ENCODE measurements around the gene PRDM16. TPM values are rescaled to one million over a fixed set of nuclear protein-coding genes. Genes with fewer than 3 reads are reported as not detected.

Gene PRDM16
- total RNA-seq, 1 experiment from 2014 or later = 0.17 TPM

DNA sequence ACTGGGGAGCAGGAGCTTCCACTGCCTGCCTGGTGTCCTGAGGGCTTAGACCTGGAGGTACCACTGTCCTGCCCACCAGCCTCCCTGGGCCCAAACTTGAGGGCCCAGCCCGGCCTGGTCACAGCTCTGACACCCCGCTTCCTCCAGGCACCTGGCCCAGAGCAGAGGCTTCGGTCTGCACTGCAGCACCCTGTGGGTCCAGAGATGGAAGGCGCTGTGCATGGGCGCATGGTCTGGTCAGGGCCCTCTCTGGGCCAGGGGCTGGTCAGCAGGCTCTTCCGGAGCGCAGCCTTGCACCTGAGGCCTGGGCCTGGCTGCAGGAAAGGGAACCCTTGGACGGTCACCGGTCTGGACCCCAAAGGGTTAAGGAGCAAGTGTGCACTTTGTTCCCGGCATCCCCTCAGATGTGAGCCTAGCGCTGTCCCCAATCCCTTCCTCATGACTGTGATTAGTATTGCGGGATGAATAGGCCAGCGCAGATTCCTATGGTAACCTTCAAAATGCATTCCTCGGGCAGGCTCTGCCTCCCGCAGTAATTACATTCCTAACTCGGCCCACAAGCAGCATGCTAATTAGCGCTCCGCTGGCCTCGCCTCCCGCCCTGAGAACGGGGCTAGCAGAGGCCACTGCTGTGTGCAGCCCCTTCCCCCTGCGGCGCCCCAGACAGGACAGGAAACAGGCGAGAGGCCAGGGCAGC is 36.3 kb downstream of the PRDM16 start:
- no CpG with 5 or more reads among the region's 24 CpGs for WGBS (ENCODE audit: extremely low coverage, insufficient read length, low lambda C conversion rate)
- TF ChIP-seq, protein P1, sequence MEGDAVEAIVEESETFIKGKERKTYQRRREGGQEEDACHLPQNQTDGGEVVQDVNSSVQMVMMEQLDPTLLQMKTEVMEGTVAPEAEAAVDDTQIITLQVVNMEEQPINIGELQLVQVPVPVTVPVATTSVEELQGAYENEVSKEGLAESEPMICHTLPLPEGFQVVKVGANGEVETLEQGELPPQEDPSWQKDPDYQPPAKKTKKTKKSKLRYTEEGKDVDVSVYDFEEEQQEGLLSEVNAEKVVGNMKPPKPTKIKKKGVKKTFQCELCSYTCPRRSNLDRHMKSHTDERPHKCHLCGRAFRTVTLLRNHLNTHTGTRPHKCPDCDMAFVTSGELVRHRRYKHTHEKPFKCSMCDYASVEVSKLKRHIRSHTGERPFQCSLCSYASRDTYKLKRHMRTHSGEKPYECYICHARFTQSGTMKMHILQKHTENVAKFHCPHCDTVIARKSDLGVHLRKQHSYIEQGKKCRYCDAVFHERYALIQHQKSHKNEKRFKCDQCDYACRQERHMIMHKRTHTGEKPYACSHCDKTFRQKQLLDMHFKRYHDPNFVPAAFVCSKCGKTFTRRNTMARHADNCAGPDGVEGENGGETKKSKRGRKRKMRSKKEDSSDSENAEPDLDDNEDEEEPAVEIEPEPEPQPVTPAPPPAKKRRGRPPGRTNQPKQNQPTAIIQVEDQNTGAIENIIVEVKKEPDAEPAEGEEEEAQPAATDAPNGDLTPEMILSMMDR (conservative IDR thresholded peaks at IDR 0.05) = no peak
- H2AFZ ChIP-seq (ENCODE audit: low read length) = no peak overlapping the region

More for the DNA sequence above, 36.3 kb downstream of the PRDM16 start:
- no peak overlapping the region for H3K9ac ChIP-seq (ENCODE audit: extremely low read depth, insufficient read length, low read length)
- no peak overlapping the region for H3K56ac ChIP-seq (ENCODE audit: insufficient read length, low read depth, low read length)
- no peak overlapping the region for H2BK20ac ChIP-seq (ENCODE audit: low read depth, low read length, poor library complexity, severe bottlenecking)
- peaks cover 26 to 57% of the 10 kb centered on the region in 2 experiments for H3K4me1 Mint-ChIP-seq
- no peaks in the 10 kb centered on the region for H3K79me1 ChIP-seq (ENCODE audit: insufficient read depth, low read depth, low read length, poor library complexity, severe bottlenecking)
- peak overlapping the region; percentile 38 for H3K18ac ChIP-seq (ENCODE audit: insufficient read length, low read depth, low read length)
- H3K14ac ChIP-seq (ENCODE audit: insufficient read depth, low read length) = peak overlapping the region; percentile 81
- H2BK120ac ChIP-seq (ENCODE audit: low read depth, low read length, poor library complexity, severe bottlenecking) = no peak overlapping the region
- no peak overlapping the region for H4K8ac ChIP-seq (replicated peaks; ENCODE audit: insufficient read length, low read depth, low read length)
- no peaks in the 10 kb centered on the region for H3K23me2 ChIP-seq (ENCODE audit: insufficient read length, low read depth, low read length, poor library complexity, severe bottlenecking)
- peak; percentile 91 for DNase-seq
- peaks cover 0 to 10% (median 0%) of the 10 kb centered on the region in 3 experiments; a peak in 6 of 7 replicates for H3K36me3 Mint-ChIP-seq (ENCODE audit: insufficient read depth in 1 of 3, low read depth in 3 of 3)
- H2BK12ac ChIP-seq (ENCODE audit: insufficient read length, low read depth, low read length) = no peak overlapping the region
- H2BK5ac ChIP-seq (ENCODE audit: insufficient read length, low read length) = no peak overlapping the region
- H3T11ph ChIP-seq (ENCODE audit: low read length) = no peak overlapping the region
- H3K9me3 ChIP-seq (ENCODE audit: control insufficient read depth, low read depth, low read length) = no peaks in the 10 kb centered on the region
- no peaks in the 10 kb centered on the region; the same call in 1 of the 2 replicates for H3K4me1 ChIP-seq (ENCODE audit: insufficient read depth, low read length)
- H3K27ac Mint-ChIP-seq = no peak overlapping the region
- no peak overlapping the region for H4K5ac ChIP-seq (ENCODE audit: insufficient read length, low read depth, low read length)
- no peaks in the 10 kb centered on the region for H3K79me2 ChIP-seq (ENCODE audit: insufficient read depth, low read length)
- H3K27ac ChIP-seq (ENCODE audit: insufficient read length, low read depth, low read length) = no peak overlapping the region
- H3K23ac ChIP-seq (ENCODE audit: insufficient read length, low read depth, low read length) = no peak overlapping the region
- H4K91ac ChIP-seq (ENCODE audit: insufficient read length, low read depth, low read length) = no peak overlapping the region
- H3K4me3 Mint-ChIP-seq = no peak overlapping the region
- H2BK15ac ChIP-seq (ENCODE audit: low read depth, low read length) = no peak overlapping the region
- no peak overlapping the region for H3K4ac ChIP-seq (ENCODE audit: low read depth, low read length)
- peaks cover 14% of the 10 kb centered on the region for H3K27me3 Mint-ChIP-seq (ENCODE audit: low read depth)
- peaks cover 8 to 9% of the 10 kb centered on the region in 2 experiments for H3K9me3 Mint-ChIP-seq
- no peak overlapping the region for H2AK5ac ChIP-seq (ENCODE audit: insufficient read length, low read length)
- H4K20me1 ChIP-seq (ENCODE audit: control insufficient read depth, insufficient read depth, insufficient read length) = no peaks in the 10 kb centered on the region
- H3K27me3 ChIP-seq (ENCODE audit: insufficient read depth, low read length) = no peaks in the 10 kb centered on the region
- H3K4me2 ChIP-seq (ENCODE audit: insufficient read depth, insufficient read length, low read length) = no peak overlapping the region

Measured in H9 (cell line).